Breast epithelium (tissue), 4 donors: ENCODE results near the gene CHEK2. TPM values are rescaled to one million over a fixed set of nuclear protein-coding genes. Genes with fewer than 3 reads are reported as not detected.
"Not testable (repeated sequence)": the region's sequence is repeated elsewhere in the genome, so short reads cannot be mapped to it uniquely, and the experiment has no call there.

Experiments
- DNase-seq, 2 donors: peaks; one replicate each; pipeline ENCODE4 v3.0.0-alpha.2; 2019; ENCODE audit warnings: low spot score in 2 of 2
- H3K27ac ChIP-seq, 2 donors: fragments of 200-600 bp; sonication (generic) in 1 of 2; one replicate each; pipeline ENCODE4 v1.5.1; 2016 to 2019; ENCODE audit warnings: mild to moderate bottlenecking in 1 of 2
- H3K27me3 ChIP-seq, 2 donors: fragments of 200-600 bp; sonication (generic) in 1 of 2; one replicate each; pipeline versions ENCODE4 v1.5.1 to v1.6.0; 2017 to 2019; ENCODE audit warnings: control low read depth in 1 of 2, mild to moderate bottlenecking in 1 of 2
- H3K36me3 ChIP-seq: fragments of 200-600 bp; one replicate; pipeline ENCODE4 v1.5.1; 2019
- H3K4me1 ChIP-seq, 2 donors: fragments of 200-600 bp; sonication (generic); one replicate each; pipeline ENCODE4 v1.5.1; 2016 to 2019; ENCODE audit warnings: control low read depth in 1 of 2
- H3K4me3 ChIP-seq, 3 donors: fragments of 200-600 bp; sonication (generic); 1 replicate in 2 of 3; 2 replicates in 1 of 3; pipeline ENCODE4 v1.5.1; 2016 to 2019; ENCODE audit warnings: mild to moderate bottlenecking in 3 of 3, moderate library complexity in 2 of 3
- H3K9me3 ChIP-seq, 2 donors: fragments of 200-600 bp; sonication (generic) in 1 of 2; one replicate each; pipeline ENCODE4 v1.5.1; 2016 to 2019; ENCODE audit warnings: control low read depth in 1 of 2
- CTCF ChIP-seq, 3 donors: fragments of 450-650 bp; IDR thresholded peaks; one replicate each; pipeline ENCODE4 v1.5.1; 2016 to 2017; ENCODE audit warnings: antibody characterized with exemption in 3 of 3, mild to moderate bottlenecking in 3 of 3, moderate library complexity in 3 of 3
- POLR2A ChIP-seq: fragments of 450-650 bp; IDR thresholded peaks from one replicate; pipeline ENCODE4 v1.6.1; 2016; ENCODE audit warnings: antibody characterized with exemption, mild to moderate bottlenecking, moderate library complexity
- POLR2AphosphoS5 ChIP-seq, 3 donors: sonication (generic); formaldehyde crosslinking; IDR thresholded peaks; one replicate each; pipeline ENCODE4 v1.6.1; 2017; ENCODE audit warnings: antibody characterized with exemption in 3 of 3
- intact Hi-C: fragments of 100-400 bp; cut with DNase I; formaldehyde crosslinking; loops from one replicate; pipeline ENCODE4 v1.15.1; 2023; ENCODE audit warnings: low total_unique reads
- total RNA-seq, 3 donors: library from RNA; depleted of rRNA; stranded (reverse); fragments of >200 nt; gene quantifications; one replicate each; pipeline ENCODE4 v1.1.0, GENCODE V29; 2016

Gene CHEK2
- total RNA-seq, 3 donors from 2014 or later = 3.8 to 13.2 (median 6.2) TPM

- no peak for DNase-seq
- intact Hi-C loops = no loop called here
- Histone ChIP-seq H3K4me1 (no peaks in the 10 kb centered on the region), H3K36me3 (no peaks in the 10 kb centered on the region), H3K9me3 (no peaks in the 10 kb centered on the region), H3K27ac (peak overlapping the region; percentile 15 to 38), H3K4me3 (peak overlapping the region in 1 of 3 donors; percentile 5), H3K27me3 (no peaks in the 10 kb centered on the region)
- TF ChIP-seq POLR2AphosphoS5 (IDR thresholded peaks at IDR 0.05) (no peak), CTCF (IDR thresholded peaks at IDR 0.05) (no peak), POLR2A (no peak)
Observed at GRCh38 chr22:28759861-28760560, 18.4 kb upstream of the CHEK2 start.

DNA sequence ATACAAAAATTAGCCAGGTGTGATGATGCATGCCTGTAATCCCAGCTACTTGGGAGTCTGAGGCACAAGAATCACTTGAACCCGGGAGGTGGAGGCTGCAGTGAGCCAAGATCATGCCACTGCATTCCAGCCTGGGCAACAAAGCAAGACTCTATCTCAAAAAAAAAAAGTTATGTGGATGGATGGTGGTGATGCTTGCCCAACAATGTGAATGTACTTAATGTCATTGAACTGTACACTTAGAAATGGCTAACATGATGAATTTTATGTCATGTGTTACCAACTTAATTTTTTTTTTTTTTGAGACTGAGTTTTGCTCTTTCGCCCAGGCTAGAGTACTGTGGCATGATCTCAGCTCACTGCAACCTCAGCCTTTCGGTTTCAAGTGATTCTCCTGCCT lies 12.9 kb upstream of the CHEK2 start:
- H3K27ac ChIP-seq, H3K4me3 ChIP-seq, H3K4me1 ChIP-seq, H3K36me3 ChIP-seq, H3K9me3 ChIP-seq, H3K27me3 ChIP-seq, DNase-seq: not testable (repeated sequence)
- intact Hi-C loops = loop anchor here (5.0 kb wide), 1 partner anchor 282 kb away; no protein-coding TSS in a partner anchor

- TF ChIP-seq POLR2AphosphoS5 (IDR thresholded peaks at IDR 0.05) (no peak), POLR2A (no peak), CTCF (IDR thresholded peaks at IDR 0.05) (no peak)
- Histone ChIP-seq H3K9me3 (no peaks in the 10 kb centered on the region), H3K27me3 (no peaks in the 10 kb centered on the region), H3K27ac (no peak overlapping the region), H3K4me3 (no peak overlapping the region), H3K36me3 (peaks cover 6% of the 10 kb centered on the region), H3K4me1 (no peaks in the 10 kb centered on the region)
- intact Hi-C loops = loop anchor here (5.0 kb wide), 1 partner anchor 278 kb away; no protein-coding TSS in a partner anchor
- no peak for DNase-seq
Observed at GRCh38 chr22:28750471-28750881, 8.9 kb upstream of the CHEK2 start.

- Histone ChIP-seq H3K4me1 (peaks cover 4 to 7% of the 10 kb centered on the region in 2 donors), H3K9me3 (no peaks in the 10 kb centered on the region), H3K4me3 (no peak overlapping the region), H3K27ac (no peak overlapping the region), H3K36me3 (no peaks in the 10 kb centered on the region), H3K27me3 (no peaks in the 10 kb centered on the region)
- intact Hi-C loops = no loop called here
- DNase-seq = no peak
- no peak for TF ChIP-seq POLR2A
Observed at GRCh38 chr22:28743852-28744251, 2.2 kb upstream of the CHEK2 start.

GRCh38 chr22:28742562-28742962 lies 942 bp upstream of the CHEK2 start:
- Histone ChIP-seq H3K4me3 (peak overlapping the region; percentile 82 to 96 (median 96)), H3K27me3 (no peaks in the 10 kb centered on the region), H3K4me1 (peaks cover 4 to 7% of the 10 kb centered on the region in 2 donors), H3K9me3 (no peaks in the 10 kb centered on the region), H3K27ac (peak overlapping the region; percentile 98 to 100), H3K36me3 (no peaks in the 10 kb centered on the region)
- no peak for DNase-seq
- TF ChIP-seq POLR2A = no peak
- no peak for TF ChIP-seq POLR2AphosphoS5 (IDR thresholded peaks at IDR 0.05)
- TF ChIP-seq CTCF (IDR thresholded peaks at IDR 0.05) = no peak
- intact Hi-C loops = no loop called here

DNA sequence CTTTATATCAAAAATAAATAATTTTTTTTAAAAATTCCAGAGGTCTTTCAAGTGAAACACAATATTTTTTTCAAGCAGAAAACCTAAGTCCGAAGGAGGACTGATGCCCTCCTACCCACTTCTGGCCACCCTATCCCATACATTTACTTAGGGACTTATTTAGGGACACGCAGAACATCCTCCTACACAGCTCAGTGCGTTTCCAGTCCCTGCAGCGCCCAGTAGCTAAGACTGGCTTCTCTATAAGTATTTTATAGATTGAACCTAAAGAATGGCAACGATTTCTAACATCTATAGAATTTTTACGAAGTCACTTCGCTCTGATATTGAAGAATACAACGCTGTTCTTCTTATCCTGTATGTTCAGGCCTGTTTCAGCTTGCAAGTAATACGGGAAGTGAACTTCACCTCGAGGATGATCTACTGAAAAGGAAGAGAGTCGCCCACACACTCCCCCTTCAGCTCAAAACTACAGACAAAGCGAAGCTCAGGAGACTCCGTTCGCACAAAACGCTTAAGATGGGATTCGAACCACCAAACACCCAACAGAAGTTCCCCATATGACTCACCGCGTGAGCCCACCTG lies 328 bp downstream of the CHEK2 start:
- Histone ChIP-seq H3K27ac (peak overlapping the region in 1 of 2 donors; percentile 98), H3K27me3 (no peaks in the 10 kb centered on the region), H3K36me3 (no peaks in the 10 kb centered on the region), H3K4me1 (peaks cover 4 to 7% of the 10 kb centered on the region in 2 donors), H3K9me3 (no peaks in the 10 kb centered on the region), H3K4me3 (peak overlapping the region; percentile 82 to 96 (median 96))
- TF ChIP-seq POLR2A (no peak), POLR2AphosphoS5 (IDR thresholded peaks at IDR 0.05) (no peak), CTCF (IDR thresholded peaks at IDR 0.05) (no peak)
- intact Hi-C loops = no loop called here
- DNase-seq = no peak

- H3K27ac ChIP-seq, H3K4me1 ChIP-seq, H3K36me3 ChIP-seq, H3K9me3 ChIP-seq, intact Hi-C loops, H3K27me3 ChIP-seq, H3K4me3 ChIP-seq, DNase-seq: not testable (repeated sequence)
Observed at GRCh38 chr22:28738876-28739275, 2.7 kb downstream of the CHEK2 start.
